T47D (cell line): Measurements from ENCODE around the gene RNF145.
"Not testable (repeated sequence)": the region's sequence is repeated elsewhere in the genome, so short reads cannot be mapped to it uniquely, and the experiment has no call there.

Source experiments
- DNase-seq, 2 experiments: peaks; one replicate each; pipeline versions ENCODE4 v3.0.0 to v3.0.0-alpha.2; 2011 to 2012; ENCODE audit warnings: low read depth in 1 of 2, low spot score in 1 of 2
- JUND ChIP-seq: IDR thresholded peaks from 2 replicates; pipeline ENCODE4 v1.6.1; 2012; ENCODE audit warnings: low read depth
- in situ Hi-C: cut with HindIII; loops from 2 replicates; pipeline ENCODE4 v1.10.0; 2016; ENCODE audit warnings: low sequenced_read_pairs, low pct_unique_long_range_greater_than_20kb

RNF145 gene

DNA sequence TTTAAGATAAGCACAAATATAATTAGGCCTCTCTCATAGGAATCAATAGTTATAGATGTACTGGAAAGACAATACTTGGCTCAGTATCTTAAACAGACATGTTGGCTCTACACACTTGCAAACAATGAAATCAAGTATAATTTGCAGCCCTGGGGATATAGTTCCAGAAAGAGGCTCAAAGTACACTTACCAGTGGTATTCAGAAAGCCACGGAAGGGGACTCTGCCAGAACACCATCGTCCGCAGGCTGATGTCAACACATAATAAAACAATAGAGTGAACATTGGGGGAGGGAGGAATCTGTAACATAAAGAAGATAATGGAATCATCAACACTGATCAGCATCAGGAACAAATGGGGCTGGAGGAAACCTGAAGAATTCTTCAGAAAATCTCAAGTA, 78.5 kb downstream of the RNF145 start:
- in situ Hi-C loops = no loop called here
- no peak for TF ChIP-seq JUND
- DNase-seq = no peak

DNA sequence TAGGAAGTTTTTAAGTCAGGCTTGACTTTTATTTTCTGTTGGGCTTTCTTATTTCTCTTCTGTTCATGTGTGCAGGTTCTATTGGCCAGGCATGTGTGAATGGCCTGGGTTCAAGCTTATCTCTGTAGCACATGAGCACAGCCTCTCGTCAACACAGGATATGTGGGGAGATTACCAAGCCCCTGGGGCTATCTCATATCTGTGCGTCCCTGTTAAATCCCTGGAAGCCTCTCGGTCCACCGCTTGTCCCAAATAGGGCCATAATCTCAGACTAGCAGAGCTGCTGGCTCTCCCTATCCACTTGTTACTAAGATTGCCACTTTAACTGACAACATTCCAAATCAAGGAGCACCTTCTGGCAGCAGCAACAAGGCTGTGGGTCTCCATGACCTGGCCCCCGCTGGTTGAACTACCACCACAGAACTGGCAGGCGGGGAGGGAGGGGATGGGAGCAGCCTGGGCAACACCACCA, 81.2 kb downstream of the RNF145 start:
- in situ Hi-C loops = no loop called here
- no peak for TF ChIP-seq JUND
- no peak for DNase-seq

DNA sequence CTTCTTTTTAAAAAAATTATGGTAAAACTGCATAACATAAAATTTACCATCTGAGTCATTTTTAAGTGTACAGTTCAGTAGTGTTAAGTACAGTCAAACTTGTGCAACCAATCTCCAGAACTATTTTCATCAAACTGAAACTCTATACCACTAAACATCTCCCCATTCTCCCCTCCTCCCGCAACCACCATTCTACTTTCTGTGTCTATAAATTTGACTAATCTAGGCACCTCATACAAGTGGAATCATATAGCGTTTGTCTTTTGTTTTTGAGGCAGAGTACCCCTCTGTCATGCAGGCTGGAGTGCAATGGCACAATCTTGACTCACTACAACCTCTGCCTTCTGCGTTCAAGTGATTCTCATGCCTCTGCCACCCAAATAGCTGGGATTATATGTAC, 85.7 kb downstream of the RNF145 start:
- TF ChIP-seq JUND = no peak
- in situ Hi-C loops = no loop called here
- DNase-seq = no peak

DNA sequence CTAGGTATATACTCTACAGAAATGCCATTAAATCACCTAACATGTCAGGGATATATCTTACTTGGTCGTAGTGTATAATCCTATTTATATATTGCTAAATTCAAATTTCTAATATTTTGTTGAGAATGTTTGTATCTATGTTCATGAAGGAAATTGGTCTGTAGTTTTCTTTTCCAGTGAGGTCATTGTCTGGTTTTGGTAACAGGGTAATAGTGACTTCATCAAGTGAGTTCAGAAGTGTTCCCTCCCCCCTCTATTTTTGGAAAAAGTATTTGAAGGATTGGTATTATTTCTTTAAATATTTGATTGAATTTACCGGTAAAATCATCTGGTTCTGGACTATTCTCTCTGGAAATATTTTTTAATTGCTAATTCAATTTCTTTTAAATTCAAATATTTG, 86.2 kb downstream of the RNF145 start:
- TF ChIP-seq JUND = no peak
- in situ Hi-C loops = no loop called here
- no peak for DNase-seq

DNA sequence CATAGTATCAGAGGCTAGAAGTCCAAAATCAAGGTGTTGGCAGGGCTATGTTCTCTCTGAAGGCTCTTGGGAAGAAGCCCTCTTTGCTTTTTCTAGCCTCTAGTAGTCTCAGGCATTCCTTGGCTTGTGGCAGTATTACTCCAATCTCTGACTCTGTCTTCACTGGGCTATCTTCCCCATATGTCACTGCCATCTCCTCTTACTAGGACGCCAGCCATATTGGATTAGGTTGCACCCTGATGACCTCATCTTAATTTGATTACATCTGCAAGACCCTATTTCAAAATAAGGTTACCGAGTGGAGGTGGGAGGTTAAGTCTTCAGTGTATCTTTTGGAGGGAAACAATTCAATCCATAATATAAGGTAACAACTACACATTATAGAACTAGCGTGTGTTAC, 88.3 kb downstream of the RNF145 start:
- TF ChIP-seq JUND = no peak
- in situ Hi-C loops = no loop called here
- DNase-seq = no peak

DNA sequence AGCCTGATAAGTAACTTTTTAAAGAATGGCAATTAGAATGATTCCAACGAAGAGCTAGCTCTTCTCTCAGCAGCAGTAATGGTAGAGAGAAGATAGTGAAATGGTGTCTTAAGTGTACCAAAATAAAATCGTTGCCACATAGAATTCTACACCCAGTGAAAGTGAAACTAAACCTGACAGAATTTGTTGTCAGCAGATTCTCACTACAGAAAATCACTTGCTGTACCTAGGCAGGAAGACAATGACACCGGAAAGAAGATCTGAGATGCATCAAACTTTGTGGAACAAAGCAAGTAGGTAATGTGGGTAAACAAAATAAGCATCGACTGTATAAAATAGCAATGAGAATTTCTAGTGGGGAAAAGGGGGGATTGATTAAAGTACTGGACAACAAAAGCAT, 88.9 kb downstream of the RNF145 start:
- TF ChIP-seq JUND = no peak
- DNase-seq = no peak
- in situ Hi-C loops = no loop called here

DNA sequence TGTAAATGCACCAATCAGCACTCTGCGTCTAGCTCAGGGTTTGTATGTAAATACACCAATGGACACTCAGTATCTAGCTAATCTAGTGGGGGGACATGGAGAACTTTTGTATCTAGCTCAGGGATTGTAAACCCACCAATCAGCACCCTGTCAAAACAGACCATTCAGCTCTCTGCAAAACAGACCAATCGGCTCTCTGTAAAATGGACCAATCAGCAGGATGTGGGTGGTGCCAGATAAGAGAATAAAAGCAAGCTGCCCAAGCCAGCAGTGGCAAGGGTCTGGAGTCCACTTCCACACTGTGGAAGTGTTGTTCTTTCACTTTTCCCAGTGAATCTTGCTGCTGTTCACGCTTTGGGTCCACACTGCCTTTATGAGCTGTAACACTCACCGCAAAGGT, 89.5 kb downstream of the RNF145 start:
- in situ Hi-C loops = not testable (repeated sequence)

DNA sequence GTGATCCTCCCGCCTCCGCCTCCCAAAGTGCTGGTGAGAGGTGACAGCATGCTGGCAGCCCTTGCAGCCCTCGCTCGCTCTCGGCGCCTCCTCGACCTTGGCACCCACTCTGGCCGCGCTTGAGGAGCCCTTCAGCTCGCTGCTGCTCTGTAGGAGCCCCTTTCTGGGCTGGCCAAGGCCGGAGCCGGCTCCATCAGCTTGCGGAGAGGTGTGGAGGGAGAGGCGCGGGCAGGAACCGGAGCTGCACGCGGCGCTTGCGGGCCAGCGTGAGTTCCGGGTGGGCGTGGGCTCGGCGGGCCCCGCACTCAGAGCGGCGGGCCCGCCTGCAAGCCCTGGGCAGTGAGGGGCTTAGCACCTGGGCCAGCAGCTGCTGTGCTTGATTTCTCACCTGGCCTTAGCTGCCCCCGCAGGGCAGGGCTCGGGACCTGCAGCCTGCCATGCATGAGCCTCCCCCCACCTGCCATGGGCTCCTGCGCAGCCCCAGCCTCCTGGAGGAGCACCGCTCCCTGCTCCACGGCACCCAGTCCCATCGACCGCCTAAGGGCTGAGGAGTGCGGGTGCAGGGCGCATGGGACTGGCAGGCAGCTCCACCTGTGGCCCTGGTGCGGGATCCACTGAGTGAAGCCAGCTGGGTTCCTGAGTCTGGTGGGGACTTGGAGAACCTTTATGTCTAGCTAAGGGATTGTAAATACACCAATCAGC, 90.2 kb downstream of the RNF145 start:
- in situ Hi-C loops, DNase-seq: not testable (repeated sequence)

More for the DNA sequence above, 89.5 kb downstream of the RNF145 start:
- not testable (repeated sequence) for DNase-seq

DNA sequence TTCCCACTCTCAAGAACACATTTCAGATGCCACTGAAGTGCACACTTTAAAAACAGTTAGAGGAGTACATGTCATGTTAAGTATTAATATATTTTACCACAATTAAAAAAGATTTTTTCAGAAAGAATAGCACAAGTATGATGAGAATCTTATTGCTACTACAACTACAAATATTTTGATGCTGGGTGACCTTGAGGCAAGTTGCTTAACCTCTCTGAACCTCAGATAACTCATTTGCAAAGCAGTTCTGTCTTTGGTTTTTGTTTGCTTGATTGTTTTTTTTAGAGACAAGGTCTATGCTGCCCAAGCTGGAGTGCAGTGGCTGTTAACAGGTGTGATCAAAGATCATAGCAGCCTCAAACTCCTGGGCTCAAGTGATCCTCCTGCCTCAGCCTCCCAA, 95.9 kb downstream of the RNF145 start:
- TF ChIP-seq JUND = no peak
- in situ Hi-C loops = no loop called here
- DNase-seq = no peak

DNA sequence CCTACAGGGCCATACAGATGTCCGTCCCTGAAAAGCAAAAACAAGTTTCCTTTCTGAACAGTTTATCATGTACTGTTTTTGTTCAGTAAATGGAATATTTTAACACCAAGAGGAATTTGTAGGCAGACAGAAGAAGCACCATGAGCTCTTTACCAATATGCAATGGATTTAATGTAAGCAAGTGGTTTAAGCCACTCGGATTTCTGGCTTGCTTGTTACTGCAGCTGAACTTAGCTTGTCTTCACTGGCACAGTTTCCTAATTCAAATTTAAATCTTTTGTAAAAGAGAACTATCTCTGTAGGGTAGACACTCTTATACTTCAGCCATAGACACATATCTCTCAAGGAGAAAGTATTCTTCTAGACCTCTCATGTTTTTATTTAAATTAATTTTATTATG, 96.9 kb downstream of the RNF145 start:
- TF ChIP-seq JUND = no peak
- in situ Hi-C loops = no loop called here
- no peak for DNase-seq
